HG03469 (cell line): Measurements from ENCODE around the gene EXOC1L.

Experiments used
- ATAC-seq: cut with Tn5 transposase; IDR thresholded peaks from one replicate; pipeline ENCODE4 v1.9.1; 2021; ENCODE audit warnings: mild to moderate bottlenecking, moderate library complexity, moderate number of reproducible peaks; ENCODE audit not compliant: unreplicated experiment

Gene EXOC1L

DNA sequence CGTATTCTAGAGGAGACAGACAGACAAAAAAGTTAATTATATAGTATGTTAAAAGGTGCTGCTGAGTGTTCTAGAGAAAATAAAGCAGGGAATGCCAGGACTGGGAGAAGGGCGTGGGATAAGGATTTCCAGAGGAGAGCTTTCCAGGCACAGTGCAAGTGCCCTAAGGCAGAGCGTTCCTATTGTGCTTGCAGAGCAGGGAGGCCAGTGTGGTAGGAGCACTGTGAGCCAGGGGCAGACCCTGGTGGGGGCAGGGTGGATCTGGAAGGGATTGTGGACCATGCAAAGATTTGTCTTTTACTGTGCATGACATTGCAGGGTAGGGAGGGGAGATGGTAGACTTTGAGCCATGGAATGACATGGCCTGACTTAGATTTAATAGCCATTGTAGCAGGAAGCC is 59.6 kb downstream of the EXOC1L start:
- ATAC-seq: no peak

GRCh38 chr4:55880652-55881280 is 61.2 kb downstream of the EXOC1L start:
- ATAC-seq: no peak

GRCh38 chr4:55884093-55884850 is 64.7 kb downstream of the EXOC1L start:
- no peak for ATAC-seq

- ATAC-seq: no peak
These were observed 65.2 kb downstream of the EXOC1L start for GRCh38 chr4:55884851-55885219.
